Duodenal mucosa (tissue), 2 donors: Measurements from ENCODE around the gene CASP1.
"Not testable (repeated sequence)": the region's sequence is repeated elsewhere in the genome, so short reads cannot be mapped to it uniquely, and the experiment has no call there.

ENCODE experiments used
- H3K27ac ChIP-seq: one replicate; pipeline ENCODE4 v1.7.0; 2013; ENCODE audit warnings: low read depth, low read length
- H3K27me3 ChIP-seq, 2 donors: one replicate each; pipeline ENCODE4 v1.7.0; 2013; ENCODE audit warnings: low read length in 2 of 2, control low read depth in 1 of 2; ENCODE audit not compliant: insufficient read depth in 2 of 2, control insufficient read depth in 1 of 2
- H3K36me3 ChIP-seq, 2 donors: one replicate each; pipeline ENCODE4 v1.7.0; 2013; ENCODE audit warnings: low read length in 2 of 2, control low read depth in 1 of 2; ENCODE audit not compliant: insufficient read depth in 2 of 2, control insufficient read depth in 1 of 2
- H3K4me1 ChIP-seq, 2 donors: one replicate each; pipeline ENCODE4 v1.7.0; 2013; ENCODE audit warnings: low read length in 2 of 2, control low read depth in 1 of 2; ENCODE audit not compliant: insufficient read depth in 2 of 2, control insufficient read depth in 1 of 2
- H3K4me3 ChIP-seq, 2 donors: one replicate each; pipeline ENCODE4 v1.7.0; 2013; ENCODE audit warnings: low read length in 2 of 2, low read depth in 1 of 2
- H3K9ac ChIP-seq, 2 donors: one replicate each; pipeline ENCODE4 v1.7.0; 2013; ENCODE audit warnings: low read length in 2 of 2, low read depth in 1 of 2
- H3K9me3 ChIP-seq, 2 donors: one replicate each; pipeline ENCODE4 v1.7.0; 2013; ENCODE audit warnings: low read length in 2 of 2, control low read depth in 1 of 2; ENCODE audit not compliant: control insufficient read depth in 1 of 2

CASP1 gene

GRCh38 chr11:105070306-105070705, 35.4 kb upstream of the CASP1 start:
- Histone ChIP-seq H3K27me3 (no peaks in the 10 kb centered on the region), H3K9ac (no peak overlapping the region), H3K27ac (no peak overlapping the region), H3K9me3 (no peaks in the 10 kb centered on the region), H3K36me3 (no peaks in the 10 kb centered on the region), H3K4me1 (no peaks in the 10 kb centered on the region), H3K4me3 (no peak overlapping the region)

GRCh38 chr11:105069749-105070148, 34.8 kb upstream of the CASP1 start:
- not testable (repeated sequence) for H3K27me3 ChIP-seq, H3K9ac ChIP-seq, H3K27ac ChIP-seq, H3K9me3 ChIP-seq, H3K4me3 ChIP-seq, H3K36me3 ChIP-seq, H3K4me1 ChIP-seq

GRCh38 chr11:105063245-105063941, 28.4 kb upstream of the CASP1 start:
- not testable (repeated sequence) for H3K36me3 ChIP-seq, H3K9ac ChIP-seq, H3K27me3 ChIP-seq, H3K9me3 ChIP-seq, H3K4me3 ChIP-seq, H3K4me1 ChIP-seq, H3K27ac ChIP-seq

- H3K36me3 ChIP-seq, result no peaks in the 10 kb centered on the region
- no peaks in the 10 kb centered on the region for H3K9me3 ChIP-seq
- no peak overlapping the region for H3K27ac ChIP-seq
- no peaks in the 10 kb centered on the region for H3K27me3 ChIP-seq
- no peak overlapping the region for H3K4me3 ChIP-seq
- no peaks in the 10 kb centered on the region for H3K4me1 ChIP-seq
- no peak overlapping the region for H3K9ac ChIP-seq
Measured at GRCh38 chr11:105057432-105057831, 22.5 kb upstream of the CASP1 start.

- H3K36me3 ChIP-seq, result no peaks in the 10 kb centered on the region
- no peak overlapping the region for H3K27ac ChIP-seq
- H3K9me3 ChIP-seq, result no peaks in the 10 kb centered on the region
- H3K27me3 ChIP-seq, result no peaks in the 10 kb centered on the region
- no peak overlapping the region for H3K4me3 ChIP-seq
- H3K9ac ChIP-seq, result no peak overlapping the region
- H3K4me1 ChIP-seq, result no peaks in the 10 kb centered on the region
Measured at GRCh38 chr11:105056446-105056845, 21.5 kb upstream of the CASP1 start.

- Histone ChIP-seq H3K27me3 (no peaks in the 10 kb centered on the region), H3K9me3 (no peaks in the 10 kb centered on the region), H3K27ac (no peak overlapping the region), H3K9ac (no peak overlapping the region), H3K4me1 (no peaks in the 10 kb centered on the region), H3K36me3 (no peaks in the 10 kb centered on the region), H3K4me3 (no peak overlapping the region)
Measured at GRCh38 chr11:105054723-105055493, 20.0 kb upstream of the CASP1 start.

- no peak overlapping the region for H3K4me3 ChIP-seq
- H3K36me3 ChIP-seq, result no peaks in the 10 kb centered on the region
- H3K27ac ChIP-seq, result no peak overlapping the region
- H3K9me3 ChIP-seq, result no peaks in the 10 kb centered on the region
- H3K4me1 ChIP-seq, result no peaks in the 10 kb centered on the region
- no peak overlapping the region for H3K9ac ChIP-seq
- no peaks in the 10 kb centered on the region for H3K27me3 ChIP-seq
Measured at GRCh38 chr11:105052487-105052886, 17.5 kb upstream of the CASP1 start.

- Histone ChIP-seq H3K4me1 (no peaks in the 10 kb centered on the region), H3K27ac (no peak overlapping the region), H3K27me3 (no peaks in the 10 kb centered on the region), H3K9ac (no peak overlapping the region), H3K4me3 (no peak overlapping the region), H3K36me3 (no peaks in the 10 kb centered on the region), H3K9me3 (no peaks in the 10 kb centered on the region)
Measured at GRCh38 chr11:105051559-105051958, 16.6 kb upstream of the CASP1 start.

- Histone ChIP-seq H3K4me3 (no peak overlapping the region), H3K27me3 (no peaks in the 10 kb centered on the region), H3K4me1 (peaks cover 5 to 8% of the 10 kb centered on the region in 2 donors), H3K9ac (no peak overlapping the region), H3K36me3 (no peaks in the 10 kb centered on the region), H3K27ac (no peak overlapping the region), H3K9me3 (no peaks in the 10 kb centered on the region)
Measured at GRCh38 chr11:105049481-105049880, 14.5 kb upstream of the CASP1 start.

GRCh38 chr11:105046898-105047579, 12.1 kb upstream of the CASP1 start:
- Histone ChIP-seq H3K9ac (no peak overlapping the region), H3K4me3 (no peak overlapping the region), H3K4me1 (peaks cover 11 to 17% of the 10 kb centered on the region in 2 donors), H3K27ac (no peak overlapping the region), H3K9me3 (no peaks in the 10 kb centered on the region), H3K36me3 (no peaks in the 10 kb centered on the region), H3K27me3 (no peaks in the 10 kb centered on the region)
